HepG2 (cell line): ENCODE measurements around the gene MRPL10. TPM values are rescaled to one million over a fixed set of nuclear protein-coding genes. Genes with fewer than 3 reads are reported as not detected.
A peak's percentile ranks its signal among the peaks of the same experiment; 100 is the strongest.

Experiments used
- ARNT2 ChIP-seq: sonication (generic); formaldehyde crosslinking; IDR thresholded peaks from 2 replicates; pipeline ENCODE4 v1.8.0; 2022; ENCODE audit warnings: mild to moderate bottlenecking, low read depth, missing genetic modification reagents, moderate library complexity
- BATF2 ChIP-seq: sonication (generic); formaldehyde crosslinking; IDR thresholded peaks from 2 replicates; pipeline ENCODE4 v1.8.0; 2022; ENCODE audit warnings: mild to moderate bottlenecking, missing genetic modification reagents, moderate library complexity
- ETV6 ChIP-seq: sonication (generic); formaldehyde crosslinking; conservative IDR thresholded peaks from 2 replicates; pipeline ENCODE4 v1.4.0; 2020; ENCODE audit warnings: missing genetic modification reagents
- FOXK1 ChIP-seq: sonication (generic); formaldehyde crosslinking; IDR thresholded peaks from 2 replicates; pipeline ENCODE4 v1.4.0; 2020; ENCODE audit warnings: low read depth, missing genetic modification reagents, borderline replicate concordance
- GPBP1L1 ChIP-seq: sonication (generic); formaldehyde crosslinking; IDR thresholded peaks from 2 replicates; pipeline ENCODE4 v1.5.0; 2020; ENCODE audit warnings: mild to moderate bottlenecking, missing genetic modification reagents
- HES4 ChIP-seq: sonication (generic); formaldehyde crosslinking; IDR thresholded peaks from 2 replicates; pipeline ENCODE4 v1.9.0; 2021; ENCODE audit warnings: mild to moderate bottlenecking, missing genetic modification reagents, borderline replicate concordance
- HNF4G ChIP-seq, 2 experiments: sonication (generic) in 1 of 2; formaldehyde crosslinking in 1 of 2; IDR thresholded peaks; 2 replicates each; pipeline versions ENCODE4 v1.4.0 to v1.6.1; 2011 to 2020; ENCODE audit warnings: borderline replicate concordance in 2 of 2, low read depth in 2 of 2, mild to moderate bottlenecking in 2 of 2, low read length in 1 of 2, missing genetic modification reagents in 1 of 2, moderate library complexity in 1 of 2
- HNRNPUL1 ChIP-seq: fragments of 200-400 bp; formaldehyde crosslinking; IDR thresholded peaks from 2 replicates; pipeline ENCODE4 v1.6.1; 2017; ENCODE audit warnings: low read depth, mild to moderate bottlenecking, low read length, moderate library complexity
- KDM5B ChIP-seq: sonication (generic); formaldehyde crosslinking; IDR thresholded peaks from 2 replicates; pipeline ENCODE4 v1.4.0; 2020; ENCODE audit warnings: missing genetic modification reagents, mild to moderate bottlenecking, borderline replicate concordance
- MATR3 ChIP-seq: sonication (generic); formaldehyde crosslinking; IDR thresholded peaks from 2 replicates; pipeline ENCODE4 v1.4.0; 2020; ENCODE audit warnings: missing genetic modification reagents
- MBNL3 ChIP-seq: fragments of 250-450 bp; sonication (Bioruptor Pico); conservative IDR thresholded peaks from 2 replicates; pipeline ENCODE4 v1.8.0; 2022; ENCODE audit warnings: mild to moderate bottlenecking, inconsistent platforms
- ONECUT2 ChIP-seq: sonication (generic); formaldehyde crosslinking; IDR thresholded peaks from 2 replicates; pipeline ENCODE4 v1.4.0; 2020; ENCODE audit warnings: missing genetic modification reagents
- RERE ChIP-seq: IDR thresholded peaks from 2 replicates; pipeline ENCODE4 v1.6.1; 2016; ENCODE audit warnings: low read depth, missing genetic modification reagents, missing compliant biosample characterization
- SETDB1 ChIP-seq: sonication (generic); formaldehyde crosslinking; IDR thresholded peaks from 2 replicates; pipeline ENCODE4 v1.5.1; 2020; ENCODE audit warnings: missing genetic modification reagents, mild to moderate bottlenecking, borderline replicate concordance
- SP140L ChIP-seq: sonication (generic); formaldehyde crosslinking; IDR thresholded peaks from 2 replicates; pipeline ENCODE4 v1.4.0; 2020; ENCODE audit warnings: missing genetic modification reagents, borderline replicate concordance
- SRSF1 ChIP-seq: fragments of 200-400 bp; formaldehyde crosslinking; optimal IDR thresholded peaks from 2 replicates; pipeline ENCODE3; 2017; ENCODE audit warnings: mild to moderate bottlenecking, low read depth, low read length, moderate library complexity
- YEATS4 ChIP-seq: sonication (generic); formaldehyde crosslinking; IDR thresholded peaks from 2 replicates; pipeline ENCODE4 v1.4.0; 2020; ENCODE audit warnings: missing genetic modification reagents, borderline replicate concordance
- ZBTB7A ChIP-seq: sonication (generic); formaldehyde crosslinking; IDR thresholded peaks from 2 replicates; pipeline ENCODE4 v1.8.0; 2022; ENCODE audit warnings: mild to moderate bottlenecking, missing genetic modification reagents
- ZNF230 ChIP-seq: sonication (generic); formaldehyde crosslinking; IDR thresholded peaks from 2 replicates; pipeline ENCODE4 v1.4.0; 2020; ENCODE audit warnings: mild to moderate bottlenecking, missing genetic modification reagents
- ZNF547 ChIP-seq: sonication (generic); formaldehyde crosslinking; IDR thresholded peaks from 2 replicates; pipeline ENCODE4 v1.5.1; 2020; ENCODE audit warnings: mild to moderate bottlenecking, missing genetic modification reagents
- ZNF652 ChIP-seq: IDR thresholded peaks from 2 replicates; pipeline ENCODE4 v1.6.1; 2016; ENCODE audit warnings: low read depth, borderline replicate concordance
- ZNF674 ChIP-seq: sonication (generic); formaldehyde crosslinking; IDR thresholded peaks from 2 replicates; pipeline ENCODE4 v1.5.0; 2020; ENCODE audit warnings: low read depth, mild to moderate bottlenecking, missing genetic modification reagents
- polyA plus RNA-seq, 8 experiments: library from polyadenylated mRNA; depleted of rRNA in 3 of 8; stranded (reverse) in 7 of 8; unstranded in 1 of 8; fragments of >200 nt; fragmentation: Illumina TruSeq in 4 of 8; extraction: Trizol in 4 of 8; gene quantifications; 2 replicates each; pipeline versions ENCODE4 v1.2.1 to v1.2.3, GENCODE V29; 2011 to 2016; ENCODE audit warnings: low read depth in 4 of 8, missing spikeins in 1 of 8, mixed read lengths in 1 of 8; ENCODE audit not compliant: insufficient read depth in 1 of 8
- total RNA-seq, 5 experiments: library from RNA; depleted of rRNA; stranded (reverse); fragments of >200 nt; fragmentation: Illumina TruSeq; extraction: Trizol; gene quantifications; 2 replicates each; pipeline ENCODE4 v1.2.3, GENCODE V29; 2016; ENCODE audit warnings: low read depth in 1 of 5

The MRPL10 gene
- total and polyA plus RNA-seq, 2 of the 13 experiments (the other 11 are each of a cell fraction or from before 2014, with no cell fraction given) = 56.7 to 149 TPM

GRCh38 chr17:47821424-47822391 is 9.6 kb downstream of the MRPL10 start, which contains the start of gene OSBPL7 (continued):
- TF ChIP-seq RERE (CRISPR knock-in tag) (no peak), HNRNPUL1 (no peak), HES4 (CRISPR knock-in tag) (no peak), SRSF1 (peak; percentile 61), ZNF652 (CRISPR knock-in tag) (peak; percentile 49; the same call in 1 of the 2 replicates), ZNF674 (CRISPR knock-in tag) (no peak), SP140L (CRISPR knock-in tag) (no peak), MBNL3 (CRISPR knock-in tag) (no peak), BATF2 (CRISPR knock-in tag) (no peak), HNF4G (IDR thresholded peaks at IDR 0.05; ENCODE audit: borderline replicate concordance, low read depth, low read length) (no peak), HNF4G (CRISPR knock-in tag; IDR thresholded peaks at IDR 0.05; ENCODE audit: borderline replicate concordance, low read depth) (no peak), ZNF547 (peak; percentile 82), KDM5B (CRISPR knock-in tag) (peak; percentile 80), SETDB1 (CRISPR knock-in tag) (no peak), MATR3 (no peak), FOXK1 (CRISPR knock-in tag) (peak; percentile 53; the same call in 1 of the 2 replicates), ZBTB7A (peak; percentile 62), YEATS4 (CRISPR knock-in tag) (no peak), ONECUT2 (CRISPR knock-in tag) (no peak), GPBP1L1 (CRISPR knock-in tag) (no peak), ETV6 (CRISPR knock-in tag) (0 out of 2 replicates have a peak, but pooled peaks have one; percentile 25), ARNT2 (CRISPR knock-in tag) (no peak), ZNF230 (CRISPR knock-in tag) (no peak)
